Measurements from ENCODE around the gene RHBG. TPM values are rescaled to one million over a fixed set of nuclear protein-coding genes. Genes with fewer than 3 reads are reported as not detected.

Gene RHBG
- total RNA-seq, 1 experiment from 2014 or later = 1.5 TPM

GRCh38 chr1:156383023-156383422, 14.0 kb downstream of the RHBG start:
- H2BK20ac ChIP-seq (ENCODE audit: low read depth, low read length, poor library complexity, severe bottlenecking) = no peak overlapping the region
- no peak overlapping the region for H3K9ac ChIP-seq (ENCODE audit: extremely low read depth, insufficient read length, low read length)
- Mint-ChIP-seq H3K9me3 (no peaks in the 10 kb centered on the region), H3K27ac (peak overlapping the region in 1 of 3 experiments; percentile 70; a peak in 1 of 7 replicates), H3K27me3 (ENCODE audit: low read depth) (peaks cover 28% of the 10 kb centered on the region), H3K36me3 (ENCODE audit: insufficient read depth in 1 of 3, low read depth in 3 of 3) (no peaks in the 10 kb centered on the region), H3K4me1 (peaks cover 14 to 19% of the 10 kb centered on the region in 2 experiments), H3K4me3 (no peak overlapping the region)
- no peak overlapping the region for H2BK5ac ChIP-seq (ENCODE audit: insufficient read length, low read length)
- H3K79me2 ChIP-seq (ENCODE audit: insufficient read depth, low read length) = no peaks in the 10 kb centered on the region
- no peak overlapping the region for H3T11ph ChIP-seq (ENCODE audit: low read length)
- no peak overlapping the region for H4K91ac ChIP-seq (ENCODE audit: insufficient read length, low read depth, low read length)
- no peaks in the 10 kb centered on the region for H3K23me2 ChIP-seq (ENCODE audit: insufficient read length, low read depth, low read length, poor library complexity, severe bottlenecking)
- H2BK15ac ChIP-seq (ENCODE audit: low read depth, low read length) = no peak overlapping the region
- DNase-seq = peak; percentile 90
- no peak overlapping the region for H4K5ac ChIP-seq (ENCODE audit: insufficient read length, low read depth, low read length)
- H3K27ac ChIP-seq (ENCODE audit: insufficient read length, low read depth, low read length) = no peak overlapping the region
- no peak overlapping the region for H3K4me2 ChIP-seq (ENCODE audit: insufficient read depth, insufficient read length, low read length)
- no peak overlapping the region for H2AK5ac ChIP-seq (ENCODE audit: insufficient read length, low read length)
- H3K23ac ChIP-seq (ENCODE audit: insufficient read length, low read depth, low read length) = no peak overlapping the region
- no peak overlapping the region for H3K18ac ChIP-seq (ENCODE audit: insufficient read length, low read depth, low read length)
- no peaks in the 10 kb centered on the region; the same call in 1 of the 2 replicates for H3K4me1 ChIP-seq (ENCODE audit: insufficient read depth, low read length)
- H3K56ac ChIP-seq (ENCODE audit: insufficient read length, low read depth, low read length) = no peak overlapping the region
- no CpG with 5 or more reads among the region's 9 CpGs for WGBS (ENCODE audit: extremely low coverage, insufficient read length, low lambda C conversion rate)
- TF ChIP-seq CTCF (conservative IDR thresholded peaks at IDR 0.05) = peak; percentile 93
- no peaks in the 10 kb centered on the region; the same call in 1 of the 2 replicates for H3K27me3 ChIP-seq (ENCODE audit: insufficient read depth, low read length)
- no peak overlapping the region for H2AFZ ChIP-seq (ENCODE audit: low read length)
- H3K4ac ChIP-seq (ENCODE audit: low read depth, low read length) = no peak overlapping the region
- no peak overlapping the region for H3K14ac ChIP-seq (ENCODE audit: insufficient read depth, low read length)
- no peak overlapping the region for H2BK120ac ChIP-seq (ENCODE audit: low read depth, low read length, poor library complexity, severe bottlenecking)
- H3K79me1 ChIP-seq (ENCODE audit: insufficient read depth, low read depth, low read length, poor library complexity, severe bottlenecking) = no peaks in the 10 kb centered on the region
- no peaks in the 10 kb centered on the region for H4K20me1 ChIP-seq (ENCODE audit: control insufficient read depth, insufficient read depth, insufficient read length)
- H4K8ac ChIP-seq (replicated peaks; ENCODE audit: insufficient read length, low read depth, low read length) = no peak overlapping the region
- H2BK12ac ChIP-seq (ENCODE audit: insufficient read length, low read depth, low read length) = no peak overlapping the region
- no peaks in the 10 kb centered on the region for H3K9me3 ChIP-seq (ENCODE audit: control insufficient read depth, low read depth, low read length)
